Duodenal mucosa (tissue), 2 donors: ENCODE measurements around the gene MCAT.
"Not testable (repeated sequence)": the region's sequence is repeated elsewhere in the genome, so short reads cannot be mapped to it uniquely, and the experiment has no call there.

Experiments
- H3K27ac ChIP-seq: one replicate; pipeline ENCODE4 v1.7.0; 2013; ENCODE audit warnings: low read depth, low read length
- H3K27me3 ChIP-seq, 2 donors: one replicate each; pipeline ENCODE4 v1.7.0; 2013; ENCODE audit warnings: low read length in 2 of 2, control low read depth in 1 of 2; ENCODE audit not compliant: insufficient read depth in 2 of 2, control insufficient read depth in 1 of 2
- H3K36me3 ChIP-seq, 2 donors: one replicate each; pipeline ENCODE4 v1.7.0; 2013; ENCODE audit warnings: low read length in 2 of 2, control low read depth in 1 of 2; ENCODE audit not compliant: insufficient read depth in 2 of 2, control insufficient read depth in 1 of 2
- H3K4me1 ChIP-seq, 2 donors: one replicate each; pipeline ENCODE4 v1.7.0; 2013; ENCODE audit warnings: low read length in 2 of 2, control low read depth in 1 of 2; ENCODE audit not compliant: insufficient read depth in 2 of 2, control insufficient read depth in 1 of 2
- H3K4me3 ChIP-seq, 2 donors: one replicate each; pipeline ENCODE4 v1.7.0; 2013; ENCODE audit warnings: low read length in 2 of 2, low read depth in 1 of 2
- H3K9ac ChIP-seq, 2 donors: one replicate each; pipeline ENCODE4 v1.7.0; 2013; ENCODE audit warnings: low read length in 2 of 2, low read depth in 1 of 2
- H3K9me3 ChIP-seq, 2 donors: one replicate each; pipeline ENCODE4 v1.7.0; 2013; ENCODE audit warnings: low read length in 2 of 2, control low read depth in 1 of 2; ENCODE audit not compliant: control insufficient read depth in 1 of 2

The MCAT gene

DNA sequence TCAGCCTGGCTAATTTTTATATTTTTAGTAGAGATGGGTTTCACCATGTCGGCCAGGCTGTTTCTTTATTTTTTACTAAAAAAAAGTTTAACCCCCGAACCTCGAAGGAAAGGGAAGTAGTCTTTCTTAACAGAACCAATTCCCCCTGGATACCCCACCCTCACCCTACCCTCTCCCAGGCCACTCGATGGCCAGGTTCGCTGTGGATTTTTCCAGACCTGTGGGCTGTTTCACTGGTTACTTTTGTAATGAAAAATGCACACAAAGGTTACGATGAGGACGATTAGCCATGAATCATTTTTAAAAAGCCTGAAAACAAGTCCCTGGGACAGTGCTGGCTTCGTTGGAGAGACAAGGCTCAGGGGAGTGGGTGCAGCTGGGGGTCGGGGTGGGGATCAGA is 10.7 kb upstream of the MCAT start:
- no peak overlapping the region for H3K4me3 ChIP-seq
- H3K36me3 ChIP-seq = peaks cover 0 to 4% of the 10 kb centered on the region in 2 donors
- H3K27ac ChIP-seq = no peak overlapping the region
- H3K9me3 ChIP-seq = no peaks in the 10 kb centered on the region
- H3K4me1 ChIP-seq = peaks cover 29 to 44% of the 10 kb centered on the region in 2 donors
- H3K27me3 ChIP-seq = no peaks in the 10 kb centered on the region
- no peak overlapping the region for H3K9ac ChIP-seq

- Histone ChIP-seq H3K4me1 (peaks cover 22 to 30% of the 10 kb centered on the region in 2 donors), H3K27me3 (no peaks in the 10 kb centered on the region), H3K9ac (peak overlapping the region; percentile 73 to 74)
Observed at GRCh38 chr22:43152357-43153071, 9.3 kb upstream of the MCAT start.

GRCh38 chr22:43152003-43152356 is 8.8 kb upstream of the MCAT start:
- H3K27ac ChIP-seq = peak overlapping the region; percentile 87
- peaks cover 0 to 4% of the 10 kb centered on the region in 2 donors for H3K36me3 ChIP-seq
- peak overlapping the region; percentile 73 to 74 for H3K9ac ChIP-seq
- peak overlapping the region; percentile 79 to 80 for H3K4me3 ChIP-seq
- H3K9me3 ChIP-seq = no peaks in the 10 kb centered on the region
- H3K27me3 ChIP-seq = no peaks in the 10 kb centered on the region
- H3K4me1 ChIP-seq = peaks cover 22 to 27% of the 10 kb centered on the region in 2 donors

More at GRCh38 chr22:43152357-43153071, 9.3 kb upstream of the MCAT start:
- Histone ChIP-seq H3K27ac (peak overlapping the region; percentile 87), H3K36me3 (peaks cover 0 to 4% of the 10 kb centered on the region in 2 donors), H3K4me3 (peak overlapping the region; percentile 79 to 80), H3K9me3 (no peaks in the 10 kb centered on the region)

DNA sequence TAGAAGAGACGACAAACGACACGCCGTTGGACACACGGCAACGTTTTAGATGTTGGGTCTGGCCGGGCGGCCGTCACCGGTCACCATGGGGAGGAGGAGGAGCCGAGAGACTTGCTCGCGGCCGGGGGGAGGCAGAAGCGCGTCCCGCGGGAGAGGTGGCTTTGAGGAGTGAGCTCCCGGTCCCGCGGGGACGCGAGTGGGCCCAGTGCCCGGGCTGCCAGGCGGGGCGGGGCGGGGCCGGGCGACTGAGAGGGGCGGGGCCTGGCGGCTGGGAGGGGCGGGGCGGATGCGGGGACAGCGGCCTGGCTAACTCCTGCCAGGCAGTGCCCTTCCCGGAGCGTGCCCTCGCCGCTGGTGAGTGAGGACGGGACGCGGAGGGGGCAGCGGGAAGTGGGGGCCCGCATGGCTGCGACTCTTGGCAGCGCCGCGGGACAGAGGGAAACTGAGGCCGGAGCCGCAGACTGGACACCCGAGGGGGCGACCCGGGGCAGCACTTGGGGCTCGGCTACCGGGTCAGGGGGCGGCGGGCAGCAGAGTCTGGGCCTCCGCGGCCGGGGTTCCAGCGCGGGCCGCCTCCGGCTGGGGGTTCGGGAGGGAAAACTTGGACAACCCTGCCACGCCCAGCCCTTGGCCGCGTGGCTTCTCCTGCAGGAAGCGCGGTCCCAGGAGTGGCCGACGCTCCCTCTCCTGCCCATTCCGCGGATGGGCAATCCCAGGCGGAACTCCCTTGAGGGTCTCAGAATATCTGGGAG is 8.2 kb upstream of the MCAT start, which contains the start of gene TSPO:
TSPO (plus strand) TSS at position 309 of the 752 bp plus-strand sequence. CDS start 7,680 bp downstream, outside the sequence.
- Histone ChIP-seq H3K36me3 (peaks cover 0 to 4% of the 10 kb centered on the region in 2 donors), H3K4me3 (peak within 1 kb of the TSS; percentile 79 to 80), H3K9ac (peak within 1 kb of the TSS; percentile 73 to 74), H3K4me1 (peaks cover 16 to 27% of the 10 kb centered on the region in 2 donors), H3K9me3 (no peaks in the 10 kb centered on the region), H3K27ac (peak within 1 kb of the TSS; percentile 87), H3K27me3 (no peaks in the 10 kb centered on the region)

DNA sequence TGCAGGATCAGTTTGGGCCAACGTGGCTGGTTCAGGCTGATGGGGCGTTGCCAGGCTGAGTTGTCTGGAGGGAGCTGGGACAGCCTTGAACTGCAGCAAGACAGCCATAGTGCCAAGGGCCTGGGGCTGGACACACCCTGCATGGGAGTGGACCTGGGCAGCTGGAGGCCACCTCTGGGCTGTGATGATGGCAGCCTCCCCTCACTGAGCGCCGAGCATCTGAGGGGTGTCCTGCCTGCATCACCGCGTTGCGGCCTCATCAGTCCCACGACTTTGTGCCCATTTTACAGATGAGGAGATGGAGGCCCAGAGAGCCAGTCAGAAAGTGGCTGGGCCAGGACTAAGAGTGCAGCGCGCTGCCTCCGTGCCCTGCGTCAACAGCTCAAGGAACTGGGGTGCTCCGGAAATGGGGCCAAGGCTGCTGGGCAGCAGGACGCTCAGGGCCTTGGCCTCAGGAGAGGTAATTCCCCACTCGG is 7.6 kb upstream of the MCAT start:
- Histone ChIP-seq H3K9me3 (no peaks in the 10 kb centered on the region), H3K27me3 (no peaks in the 10 kb centered on the region), H3K36me3 (peaks cover 0 to 4% of the 10 kb centered on the region in 2 donors), H3K27ac (peak overlapping the region; percentile 49), H3K4me3 (peak overlapping the region; percentile 79 to 80), H3K9ac (peak overlapping the region; percentile 58 to 74), H3K4me1 (peaks cover 16 to 27% of the 10 kb centered on the region in 2 donors)

DNA sequence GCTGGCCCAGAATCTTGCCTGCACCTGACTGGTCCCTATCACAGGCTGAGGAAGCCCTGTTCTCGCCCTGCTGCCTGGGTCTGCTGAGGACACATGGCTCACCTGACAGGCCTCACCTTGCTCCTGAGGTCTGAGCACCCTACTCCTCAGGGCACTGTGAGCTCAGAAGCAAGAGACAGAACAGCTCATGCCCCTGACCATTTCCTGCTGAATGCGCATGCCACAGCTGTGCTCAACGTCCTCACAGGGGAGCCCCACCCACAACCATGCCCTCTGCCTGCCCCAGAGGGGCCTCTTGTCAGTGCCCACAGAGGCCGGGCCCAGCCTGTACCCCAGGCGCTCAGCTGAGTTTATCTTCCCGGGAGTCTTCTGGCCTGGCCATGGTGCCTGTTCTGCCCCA is 5.4 kb upstream of the MCAT start:
- H3K9ac ChIP-seq = no peak overlapping the region

GRCh38 chr22:43147821-43148220 is 4.6 kb upstream of the MCAT start:
- no peaks in the 10 kb centered on the region for H3K36me3 ChIP-seq
- no peak overlapping the region for H3K4me3 ChIP-seq
- no peak overlapping the region for H3K27ac ChIP-seq
- H3K9ac ChIP-seq = no peak overlapping the region
- no peaks in the 10 kb centered on the region for H3K9me3 ChIP-seq
- H3K4me1 ChIP-seq = peaks cover 16 to 24% of the 10 kb centered on the region in 2 donors
- no peaks in the 10 kb centered on the region for H3K27me3 ChIP-seq

More for the DNA sequence above, 5.4 kb upstream of the MCAT start:
- Histone ChIP-seq H3K4me1 (peaks cover 16 to 22% of the 10 kb centered on the region in 2 donors), H3K27ac (no peak overlapping the region), H3K9me3 (no peaks in the 10 kb centered on the region), H3K4me3 (no peak overlapping the region), H3K36me3 (no peaks in the 10 kb centered on the region), H3K27me3 (no peaks in the 10 kb centered on the region)

DNA sequence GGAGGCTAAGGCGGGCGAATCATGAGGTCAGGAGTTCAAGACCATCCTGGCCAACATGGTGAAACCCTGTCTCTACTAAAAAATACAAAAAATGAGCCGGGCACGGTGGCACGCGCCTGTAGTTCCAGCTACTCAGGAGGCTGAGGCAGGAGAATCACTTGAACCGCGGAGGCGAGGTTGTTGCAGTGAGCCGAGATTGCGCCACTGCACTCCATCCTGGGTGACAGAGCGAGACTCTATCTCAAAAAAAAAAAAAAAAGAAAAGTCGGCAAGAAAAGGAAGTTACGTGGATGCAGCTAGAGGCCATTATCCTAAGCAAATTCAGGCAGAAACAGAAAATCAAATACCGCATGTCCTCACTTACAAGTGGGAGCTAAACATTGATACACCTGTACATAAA is 3.1 kb upstream of the MCAT start:
- not testable (repeated sequence) for H3K9ac ChIP-seq, H3K36me3 ChIP-seq, H3K27me3 ChIP-seq, H3K27ac ChIP-seq, H3K4me3 ChIP-seq, H3K9me3 ChIP-seq
- H3K4me1 ChIP-seq = peaks cover 17 to 18% of the 10 kb centered on the region in 2 donors

GRCh38 chr22:43145371-43145770 is 2.2 kb upstream of the MCAT start:
- not testable (repeated sequence) for H3K9ac ChIP-seq, H3K27ac ChIP-seq, H3K36me3 ChIP-seq, H3K9me3 ChIP-seq, H3K27me3 ChIP-seq, H3K4me3 ChIP-seq
- H3K4me1 ChIP-seq = peaks cover 11% of the 10 kb centered on the region in 2 donors

- Histone ChIP-seq H3K4me1 (peaks cover 11% of the 10 kb centered on the region in 2 donors), H3K36me3 (peaks cover 2 to 12% of the 10 kb centered on the region in 2 donors), H3K4me3 (no peak overlapping the region), H3K9me3 (no peaks in the 10 kb centered on the region), H3K27me3 (no peaks in the 10 kb centered on the region), H3K27ac (no peak overlapping the region), H3K9ac (no peak overlapping the region)
Observed at GRCh38 chr22:43144949-43145348, 1.8 kb upstream of the MCAT start.
